ENCODE results near the gene RFX2.

- TF ChIP-seq CTCF (IDR thresholded peaks at IDR 0.05 in 4 of 5, conservative IDR thresholded peaks at IDR 0.05 in 1 of 5) (no peak), POLR2A (IDR thresholded peaks at IDR 0.05) (no peak)
Observed at GRCh38 chr19:5985098-5985783, 125.1 kb downstream of the RFX2 start.

All from gastrocnemius medialis (tissue), 4 donors.